ENCODE results near the gene ADGRE1. TPM values are rescaled to one million over a fixed set of nuclear protein-coding genes. Genes with fewer than 3 reads are reported as not detected.

Gene ADGRE1
- polyA plus RNA-seq, 1 experiment: not detected

GRCh38 chr19:6947745-6948144 lies 60.4 kb downstream of the ADGRE1 start:
- no peak for DNase-seq (ENCODE audit: low read depth)
- TF ChIP-seq, protein P1, sequence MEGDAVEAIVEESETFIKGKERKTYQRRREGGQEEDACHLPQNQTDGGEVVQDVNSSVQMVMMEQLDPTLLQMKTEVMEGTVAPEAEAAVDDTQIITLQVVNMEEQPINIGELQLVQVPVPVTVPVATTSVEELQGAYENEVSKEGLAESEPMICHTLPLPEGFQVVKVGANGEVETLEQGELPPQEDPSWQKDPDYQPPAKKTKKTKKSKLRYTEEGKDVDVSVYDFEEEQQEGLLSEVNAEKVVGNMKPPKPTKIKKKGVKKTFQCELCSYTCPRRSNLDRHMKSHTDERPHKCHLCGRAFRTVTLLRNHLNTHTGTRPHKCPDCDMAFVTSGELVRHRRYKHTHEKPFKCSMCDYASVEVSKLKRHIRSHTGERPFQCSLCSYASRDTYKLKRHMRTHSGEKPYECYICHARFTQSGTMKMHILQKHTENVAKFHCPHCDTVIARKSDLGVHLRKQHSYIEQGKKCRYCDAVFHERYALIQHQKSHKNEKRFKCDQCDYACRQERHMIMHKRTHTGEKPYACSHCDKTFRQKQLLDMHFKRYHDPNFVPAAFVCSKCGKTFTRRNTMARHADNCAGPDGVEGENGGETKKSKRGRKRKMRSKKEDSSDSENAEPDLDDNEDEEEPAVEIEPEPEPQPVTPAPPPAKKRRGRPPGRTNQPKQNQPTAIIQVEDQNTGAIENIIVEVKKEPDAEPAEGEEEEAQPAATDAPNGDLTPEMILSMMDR (IDR thresholded peaks at IDR 0.05; ENCODE audit: insufficient read depth, low read depth, low read length): no peak
- H3K4me3 ChIP-seq (ENCODE audit: low read depth, low read length): no peak overlapping the region
- H3K36me3 ChIP-seq (ENCODE audit: control insufficient read depth, insufficient read depth, low read length): no peaks in the 10 kb centered on the region
- no peaks in the 10 kb centered on the region for H3K27me3 ChIP-seq (ENCODE audit: control insufficient read depth, insufficient read depth, low read length)
- ChIA-PET CTCF (no interaction called here), POLR2A (no interaction called here)

DNA sequence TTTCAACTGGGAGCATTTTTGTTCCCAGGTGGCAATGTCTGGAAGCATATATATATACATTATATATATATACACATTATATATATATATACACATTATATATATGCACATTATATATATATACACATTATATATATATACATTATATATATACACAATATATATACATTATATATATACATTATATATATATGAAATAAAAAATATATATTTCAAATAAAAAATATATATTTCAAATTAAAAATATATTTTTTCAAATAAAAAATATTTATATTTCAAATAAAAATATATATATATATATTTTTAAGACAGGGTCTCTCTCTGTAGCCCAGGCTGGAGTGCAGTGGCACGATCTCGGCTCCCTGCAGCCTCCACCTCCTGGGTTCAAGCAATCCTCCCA lies 61.5 kb downstream of the ADGRE1 start:
- no peak for DNase-seq (ENCODE audit: low read depth)
- CTCF ChIA-PET: no interaction called here

GRCh38 chr19:6952956-6953355 lies 65.6 kb downstream of the ADGRE1 start:
- Histone ChIP-seq H3K36me3 (ENCODE audit: control insufficient read depth, insufficient read depth, low read length) (no peaks in the 10 kb centered on the region), H3K4me3 (ENCODE audit: low read depth, low read length) (no peak overlapping the region), H3K27me3 (ENCODE audit: control insufficient read depth, insufficient read depth, low read length) (no peaks in the 10 kb centered on the region)
- no peak for DNase-seq (ENCODE audit: low read depth)
- POLR2A ChIA-PET: no interaction called here
- CTCF ChIA-PET: no interaction called here
- TF ChIP-seq, protein P1 (IDR thresholded peaks at IDR 0.05; ENCODE audit: insufficient read depth, low read depth, low read length): no peak

More for the DNA sequence above, 61.5 kb downstream of the ADGRE1 start:
- H3K4me3 ChIP-seq (ENCODE audit: low read depth, low read length): no peak overlapping the region
- H3K36me3 ChIP-seq (ENCODE audit: control insufficient read depth, insufficient read depth, low read length): no peaks in the 10 kb centered on the region
- TF ChIP-seq, protein P1 (IDR thresholded peaks at IDR 0.05; ENCODE audit: insufficient read depth, low read depth, low read length): no peak
- POLR2A ChIA-PET: no interaction called here
- no peaks in the 10 kb centered on the region for H3K27me3 ChIP-seq (ENCODE audit: control insufficient read depth, insufficient read depth, low read length)

- CTCF ChIA-PET: no interaction called here
- no peak overlapping the region for H3K4me3 ChIP-seq (ENCODE audit: low read depth, low read length)
- POLR2A ChIA-PET: no interaction called here
These were observed 67.7 kb downstream of the ADGRE1 start for GRCh38 chr19:6955082-6955481.

GRCh38 chr19:6956573-6956972 lies 69.2 kb downstream of the ADGRE1 start:
- Histone ChIP-seq H3K27me3 (ENCODE audit: control insufficient read depth, insufficient read depth, low read length) (no peaks in the 10 kb centered on the region), H3K36me3 (ENCODE audit: control insufficient read depth, insufficient read depth, low read length) (no peaks in the 10 kb centered on the region), H3K4me3 (ENCODE audit: low read depth, low read length) (no peak overlapping the region)
- DNase-seq (ENCODE audit: low read depth): no peak
- TF ChIP-seq, protein P1 (IDR thresholded peaks at IDR 0.05; ENCODE audit: insufficient read depth, low read depth, low read length): no peak
- ChIA-PET CTCF (no interaction called here), POLR2A (no interaction called here)

More at GRCh38 chr19:6955082-6955481, 67.7 kb downstream of the ADGRE1 start:
- DNase-seq (ENCODE audit: low read depth): no peak
- Histone ChIP-seq H3K36me3 (ENCODE audit: control insufficient read depth, insufficient read depth, low read length) (no peaks in the 10 kb centered on the region), H3K27me3 (ENCODE audit: control insufficient read depth, insufficient read depth, low read length) (no peaks in the 10 kb centered on the region)
- TF ChIP-seq, protein P1 (IDR thresholded peaks at IDR 0.05; ENCODE audit: insufficient read depth, low read depth, low read length): no peak
